Coronary artery (tissue), 2 donors: ENCODE data around the gene KCNN1.
"Not testable (repeated sequence)": the region's sequence is repeated elsewhere in the genome, so short reads cannot be mapped to it uniquely, and the experiment has no call there.

Source experiments
- DNase-seq: peaks from one replicate; pipeline ENCODE4 v3.0.0-alpha.2; 2017; ENCODE audit warnings: low spot score
- H3K27ac ChIP-seq, 2 donors: fragments of 200-600 bp; sonication (generic); one replicate each; pipeline ENCODE4 v1.5.1; 2016 to 2019
- H3K4me3 ChIP-seq: fragments of 200-600 bp; sonication (generic); 2 replicates; pipeline ENCODE4 v1.5.1; 2016; ENCODE audit warnings: mild to moderate bottlenecking, moderate library complexity
- TF ChIP-seq, protein P1 (sequence below): fragments of 200-600 bp; sonication (generic); IDR thresholded peaks from one replicate; pipeline ENCODE4 v1.5.1; 2019; ENCODE audit warnings: antibody characterized with exemption

The KCNN1 gene

DNA sequence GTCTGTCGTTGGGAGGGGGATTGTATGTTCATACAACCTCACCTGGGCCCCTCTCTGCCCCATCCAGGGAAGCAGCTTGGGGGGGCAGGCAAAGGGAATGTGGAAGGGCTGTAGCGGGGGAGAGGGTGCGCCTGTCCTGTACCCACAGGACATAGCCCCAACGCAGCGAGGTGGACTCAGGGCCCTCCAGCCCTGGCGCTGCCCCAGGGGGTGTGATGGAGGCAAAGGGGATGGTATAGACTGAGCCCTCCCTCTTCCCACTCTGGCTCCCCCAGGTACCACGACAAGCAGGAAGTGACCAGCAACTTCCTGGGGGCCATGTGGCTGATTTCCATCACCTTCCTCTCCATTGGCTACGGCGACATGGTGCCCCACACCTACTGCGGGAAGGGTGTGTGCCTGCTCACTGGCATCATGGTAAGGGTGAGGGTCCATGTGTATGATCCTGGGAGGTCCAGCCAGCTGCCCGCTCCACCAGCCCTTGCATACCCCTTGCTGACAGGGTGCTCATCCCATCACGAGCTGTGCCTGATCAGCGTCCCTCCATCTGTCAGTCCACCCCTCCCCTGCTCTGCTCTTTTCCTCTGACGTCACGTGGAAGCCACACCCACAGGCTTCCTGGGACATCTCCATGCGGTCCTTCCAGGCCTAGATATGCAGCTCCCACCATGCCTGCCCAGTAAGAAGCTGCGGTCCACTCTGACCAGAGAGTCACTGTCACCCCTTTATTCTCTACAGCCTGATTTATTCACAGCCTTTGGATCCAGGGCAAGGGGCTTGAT, 18.3 kb downstream of the KCNN1 start:
- TF ChIP-seq, protein P1, sequence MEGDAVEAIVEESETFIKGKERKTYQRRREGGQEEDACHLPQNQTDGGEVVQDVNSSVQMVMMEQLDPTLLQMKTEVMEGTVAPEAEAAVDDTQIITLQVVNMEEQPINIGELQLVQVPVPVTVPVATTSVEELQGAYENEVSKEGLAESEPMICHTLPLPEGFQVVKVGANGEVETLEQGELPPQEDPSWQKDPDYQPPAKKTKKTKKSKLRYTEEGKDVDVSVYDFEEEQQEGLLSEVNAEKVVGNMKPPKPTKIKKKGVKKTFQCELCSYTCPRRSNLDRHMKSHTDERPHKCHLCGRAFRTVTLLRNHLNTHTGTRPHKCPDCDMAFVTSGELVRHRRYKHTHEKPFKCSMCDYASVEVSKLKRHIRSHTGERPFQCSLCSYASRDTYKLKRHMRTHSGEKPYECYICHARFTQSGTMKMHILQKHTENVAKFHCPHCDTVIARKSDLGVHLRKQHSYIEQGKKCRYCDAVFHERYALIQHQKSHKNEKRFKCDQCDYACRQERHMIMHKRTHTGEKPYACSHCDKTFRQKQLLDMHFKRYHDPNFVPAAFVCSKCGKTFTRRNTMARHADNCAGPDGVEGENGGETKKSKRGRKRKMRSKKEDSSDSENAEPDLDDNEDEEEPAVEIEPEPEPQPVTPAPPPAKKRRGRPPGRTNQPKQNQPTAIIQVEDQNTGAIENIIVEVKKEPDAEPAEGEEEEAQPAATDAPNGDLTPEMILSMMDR, result no peak
- Histone ChIP-seq H3K4me3 (no peak overlapping the region), H3K27ac (no peak overlapping the region)
- DNase-seq, result no peak

- not testable (repeated sequence) for DNase-seq, H3K27ac ChIP-seq, H3K4me3 ChIP-seq
Measured at GRCh38 chr19:17986569-17986968, 19.7 kb downstream of the KCNN1 start.

GRCh38 chr19:17988161-17988560, 21.3 kb downstream of the KCNN1 start:
- TF ChIP-seq, protein P1, result no peak

DNA sequence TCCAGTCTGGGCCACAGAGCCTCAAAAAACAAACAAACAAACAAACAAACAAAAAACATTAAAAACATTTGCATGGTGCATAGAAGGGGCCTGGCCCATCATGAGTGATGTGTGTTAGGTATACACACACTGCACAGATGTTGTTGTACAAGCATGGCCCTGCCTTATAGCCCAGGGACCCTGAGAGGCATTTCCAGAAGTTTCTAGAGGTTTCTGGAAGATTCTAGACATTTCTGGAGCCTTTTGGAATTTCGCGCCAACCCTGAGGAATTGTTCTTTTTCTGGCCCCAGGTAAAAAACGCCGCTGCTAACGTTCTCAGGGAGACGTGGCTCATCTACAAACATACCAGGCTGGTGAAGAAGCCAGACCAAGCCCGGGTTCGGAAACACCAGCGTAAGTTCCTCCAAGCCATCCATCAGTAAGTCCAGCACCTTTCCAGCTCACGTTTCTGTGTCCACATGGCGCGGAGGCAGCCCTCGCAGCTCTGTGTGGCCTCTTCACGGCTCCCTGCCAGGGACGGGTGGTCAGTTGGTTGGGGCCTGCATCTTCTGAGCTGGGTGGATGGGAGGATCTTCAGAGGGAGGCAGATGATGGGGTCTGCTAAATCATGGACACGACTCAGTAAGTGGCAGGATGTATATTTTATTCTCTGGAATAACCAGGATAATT, 22.7 kb downstream of the KCNN1 start:
- TF ChIP-seq, protein P1, result no peak
- DNase-seq, result no peak
- H3K27ac ChIP-seq, result no peak overlapping the region
- no peak overlapping the region for H3K4me3 ChIP-seq

More at GRCh38 chr19:17988161-17988560, 21.3 kb downstream of the KCNN1 start:
- H3K27ac ChIP-seq, result no peak overlapping the region
- DNase-seq, result no peak
- no peak overlapping the region for H3K4me3 ChIP-seq

- H3K27ac ChIP-seq, result no peak overlapping the region
- TF ChIP-seq, protein P1, result no peak
- no peak overlapping the region for H3K4me3 ChIP-seq
- no peak for DNase-seq
Measured at GRCh38 chr19:17993076-17993813, 26.3 kb downstream of the KCNN1 start.

DNA sequence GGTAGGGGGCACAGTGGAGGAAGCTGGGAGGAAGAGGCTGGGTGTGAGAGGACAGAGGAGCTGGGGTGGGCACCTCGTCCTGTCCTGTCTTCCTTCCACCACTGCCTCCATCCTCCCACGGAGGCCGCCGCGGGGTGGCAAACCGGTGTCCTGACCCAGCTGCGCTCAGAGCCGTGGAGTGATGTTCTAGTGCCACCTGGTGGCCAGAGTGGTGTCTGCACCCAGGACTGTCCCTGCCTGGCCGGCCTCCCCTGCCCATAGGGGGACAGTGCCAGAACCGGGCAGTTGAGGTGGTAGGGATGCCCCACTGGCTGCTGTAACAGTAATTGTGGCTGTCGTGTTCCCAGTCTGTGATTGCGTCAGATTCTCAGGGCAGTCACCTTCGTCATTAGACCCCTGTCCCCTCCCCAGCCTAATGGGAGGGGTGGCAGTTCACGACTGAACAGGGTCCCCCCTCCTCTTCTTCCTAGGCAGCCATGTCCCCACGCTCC, 30.0 kb downstream of the KCNN1 start:
- peak; percentile 87 for DNase-seq
- TF ChIP-seq, protein P1, result peak; percentile 98

More for the DNA sequence above, 30.0 kb downstream of the KCNN1 start:
- no peak overlapping the region for H3K27ac ChIP-seq
- no peak overlapping the region for H3K4me3 ChIP-seq
